Body of pancreas (tissue), 4 donors: ENCODE results near the gene ARHGEF3.

Experiments
- CTCF ChIP-seq, 7 experiments: fragments of 450-650 bp in 4 of 7; fragments of 200-600 bp in 3 of 7; sonication (generic) in 3 of 7; IDR thresholded peaks; one replicate each; pipeline ENCODE4 v1.5.1; 2016 to 2019; ENCODE audit warnings: antibody characterized with exemption in 7 of 7
- POLR2A ChIP-seq, 3 donors: fragments of 450-650 bp; IDR thresholded peaks; one replicate each; pipeline ENCODE4 v1.6.1; 2016; ENCODE audit warnings: antibody characterized with exemption in 3 of 3, mild to moderate bottlenecking in 2 of 3

DNA sequence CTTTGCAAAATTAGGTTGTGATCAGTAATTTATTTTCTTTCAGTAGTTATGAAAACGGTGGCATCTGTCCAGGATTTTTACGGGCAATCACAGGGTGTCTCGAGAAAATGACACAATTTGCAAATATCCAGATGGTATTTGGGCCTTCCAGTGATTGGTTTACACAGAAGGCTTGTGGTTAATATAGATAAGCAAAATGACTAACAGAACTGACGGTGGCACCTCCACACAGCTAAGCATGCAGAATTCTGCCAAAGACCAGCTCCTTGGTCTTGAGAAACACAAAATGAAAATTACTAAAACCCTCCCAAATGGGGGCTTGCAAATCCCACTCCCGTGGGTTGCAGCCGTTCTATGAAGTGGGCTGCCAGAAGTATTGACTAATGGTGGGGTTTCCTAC lies 5.5 kb downstream of the ARHGEF3 start:
- peak in 1 of 3 donors; percentile 4 for TF ChIP-seq POLR2A (IDR thresholded peaks at IDR 0.05)
- no peak for TF ChIP-seq CTCF (IDR thresholded peaks at IDR 0.05)
